Measurements from ENCODE around the gene CENPC. TPM values are rescaled to one million over a fixed set of nuclear protein-coding genes. Genes with fewer than 3 reads are reported as not detected.
"Not testable (repeated sequence)": the region's sequence is repeated elsewhere in the genome, so short reads cannot be mapped to it uniquely, and the experiment has no call there.

The CENPC gene
- total RNA-seq, 1 experiment from 2014 or later: 12.9 TPM

- TF ChIP-seq CTCF (IDR thresholded peaks at IDR 0.05; ENCODE audit: unreplicated experiment): no peak
- no peaks in the 10 kb centered on the region for H3K4me1 Mint-ChIP-seq (ENCODE audit: low read depth, unreplicated experiment)
- H3K27me3 Mint-ChIP-seq (ENCODE audit: unreplicated experiment): no peaks in the 10 kb centered on the region
- CTCF ChIA-PET: no interaction called here
- no peaks in the 10 kb centered on the region for H3K36me3 Mint-ChIP-seq (ENCODE audit: insufficient read depth, unreplicated experiment)
- no TSS peak for BruUV-seq (replicated peaks)
- no peak for DNase-seq
- no peaks in the 10 kb centered on the region for H3K9me3 Mint-ChIP-seq (ENCODE audit: low read depth, unreplicated experiment)
- intact Hi-C loops (cut with micrococcal nuclease; ENCODE audit: unreplicated experiment): no loop called here
- H3K4me3 Mint-ChIP-seq (ENCODE audit: low read depth, unreplicated experiment): no peak overlapping the region
- no peak overlapping the region for H3K27ac Mint-ChIP-seq (ENCODE audit: unreplicated experiment)
Measured at GRCh38 chr4:67465032-67465762, 80.1 kb downstream of the CENPC start.

- CTCF ChIA-PET: no interaction called here
- intact Hi-C loops (cut with micrococcal nuclease; ENCODE audit: unreplicated experiment): no loop called here
- Mint-ChIP-seq H3K27ac (ENCODE audit: unreplicated experiment) (no peak overlapping the region), H3K9me3 (ENCODE audit: low read depth, unreplicated experiment) (no peaks in the 10 kb centered on the region), H3K36me3 (ENCODE audit: insufficient read depth, unreplicated experiment) (no peaks in the 10 kb centered on the region), H3K4me1 (ENCODE audit: low read depth, unreplicated experiment) (no peaks in the 10 kb centered on the region), H3K27me3 (ENCODE audit: unreplicated experiment) (no peaks in the 10 kb centered on the region), H3K4me3 (ENCODE audit: low read depth, unreplicated experiment) (no peak overlapping the region)
- DNase-seq: no peak
- no TSS peak for BruUV-seq (replicated peaks)
- no peak for TF ChIP-seq CTCF (IDR thresholded peaks at IDR 0.05; ENCODE audit: unreplicated experiment)
Measured at GRCh38 chr4:67460574-67460973, 84.7 kb downstream of the CENPC start.

GRCh38 chr4:67459164-67459563, 86.1 kb downstream of the CENPC start:
- CTCF ChIA-PET: no interaction called here
- H3K27me3 Mint-ChIP-seq (ENCODE audit: unreplicated experiment): no peaks in the 10 kb centered on the region
- intact Hi-C loops (cut with micrococcal nuclease; ENCODE audit: unreplicated experiment): no loop called here
- no peaks in the 10 kb centered on the region for H3K4me1 Mint-ChIP-seq (ENCODE audit: low read depth, unreplicated experiment)
- H3K9me3 Mint-ChIP-seq (ENCODE audit: low read depth, unreplicated experiment): no peaks in the 10 kb centered on the region
- no peak for DNase-seq
- H3K36me3 Mint-ChIP-seq (ENCODE audit: insufficient read depth, unreplicated experiment): no peaks in the 10 kb centered on the region
- no peak overlapping the region for H3K27ac Mint-ChIP-seq (ENCODE audit: unreplicated experiment)
- H3K4me3 Mint-ChIP-seq (ENCODE audit: low read depth, unreplicated experiment): no peak overlapping the region
- BruUV-seq (replicated peaks): no TSS peak
- TF ChIP-seq CTCF (IDR thresholded peaks at IDR 0.05; ENCODE audit: unreplicated experiment): no peak

GRCh38 chr4:67456577-67457196, 88.6 kb downstream of the CENPC start:
- BruUV-seq (replicated peaks): no TSS peak

GRCh38 chr4:67452846-67453205, 92.5 kb downstream of the CENPC start:
- H3K9me3 Mint-ChIP-seq (ENCODE audit: low read depth, unreplicated experiment); DNase-seq; H3K27me3 Mint-ChIP-seq (ENCODE audit: unreplicated experiment); BruUV-seq (replicated peaks); intact Hi-C loops (cut with micrococcal nuclease; ENCODE audit: unreplicated experiment); H3K27ac Mint-ChIP-seq (ENCODE audit: unreplicated experiment); H3K36me3 Mint-ChIP-seq (ENCODE audit: insufficient read depth, unreplicated experiment); H3K4me3 Mint-ChIP-seq (ENCODE audit: low read depth, unreplicated experiment); H3K4me1 Mint-ChIP-seq (ENCODE audit: low read depth, unreplicated experiment); CTCF ChIA-PET: not testable (repeated sequence)

More at GRCh38 chr4:67456577-67457196, 88.6 kb downstream of the CENPC start:
- CTCF ChIA-PET: no interaction called here
- Mint-ChIP-seq H3K4me1 (ENCODE audit: low read depth, unreplicated experiment) (peaks cover 5% of the 10 kb centered on the region), H3K4me3 (ENCODE audit: low read depth, unreplicated experiment) (no peak overlapping the region), H3K36me3 (ENCODE audit: insufficient read depth, unreplicated experiment) (no peaks in the 10 kb centered on the region), H3K27me3 (ENCODE audit: unreplicated experiment) (no peaks in the 10 kb centered on the region), H3K27ac (ENCODE audit: unreplicated experiment) (no peak overlapping the region), H3K9me3 (ENCODE audit: low read depth, unreplicated experiment) (no peaks in the 10 kb centered on the region)
- intact Hi-C loops (cut with micrococcal nuclease; ENCODE audit: unreplicated experiment): no loop called here
- no peak for TF ChIP-seq CTCF (IDR thresholded peaks at IDR 0.05; ENCODE audit: unreplicated experiment)
- no peak for DNase-seq
